AG09319 (cell line): Measurements from ENCODE around the gene MRTFA.

Experiments used
- DNase-seq: peaks from one replicate; pipeline ENCODE4 v3.0.0-alpha.2; 2010; ENCODE audit warnings: low read depth; ENCODE audit errors: extremely low read depth
- CTCF ChIP-seq: IDR thresholded peaks from 2 replicates; pipeline ENCODE4 v1.5.1; 2011; ENCODE audit warnings: low read depth, mild to moderate bottlenecking, inconsistent platforms, low read length, moderate library complexity

Gene MRTFA

GRCh38 chr22:40583053-40583741 lies 53.3 kb downstream of the MRTFA start:
- TF ChIP-seq CTCF, result no peak
- no peak for DNase-seq

- no peak for TF ChIP-seq CTCF
Observed at GRCh38 chr22:40582063-40582462, 54.5 kb downstream of the MRTFA start.

GRCh38 chr22:40580631-40581030 lies 55.9 kb downstream of the MRTFA start:
- no peak for TF ChIP-seq CTCF
- DNase-seq, result no peak

More at GRCh38 chr22:40582063-40582462, 54.5 kb downstream of the MRTFA start:
- no peak for DNase-seq

- DNase-seq, result no peak
- no peak for TF ChIP-seq CTCF
Observed at GRCh38 chr22:40578171-40578570, 58.3 kb downstream of the MRTFA start.

- no peak for TF ChIP-seq CTCF
- no peak for DNase-seq
Observed at GRCh38 chr22:40572976-40573375, 63.5 kb downstream of the MRTFA start.

GRCh38 chr22:40571887-40572286 lies 64.6 kb downstream of the MRTFA start:
- TF ChIP-seq CTCF, result no peak
- no peak for DNase-seq

GRCh38 chr22:40567626-40568328 lies 68.7 kb downstream of the MRTFA start:
- DNase-seq, result no peak
- TF ChIP-seq CTCF, result no peak
